ENCODE measurements around the gene CEP20. TPM values are rescaled to one million over a fixed set of nuclear protein-coding genes. Genes with fewer than 3 reads are reported as not detected.

The CEP20 gene
- polyA plus RNA-seq, 2 of the 4 experiments (the other 2 are of a cell fraction) = 58.7 to 97.5 TPM

DNA sequence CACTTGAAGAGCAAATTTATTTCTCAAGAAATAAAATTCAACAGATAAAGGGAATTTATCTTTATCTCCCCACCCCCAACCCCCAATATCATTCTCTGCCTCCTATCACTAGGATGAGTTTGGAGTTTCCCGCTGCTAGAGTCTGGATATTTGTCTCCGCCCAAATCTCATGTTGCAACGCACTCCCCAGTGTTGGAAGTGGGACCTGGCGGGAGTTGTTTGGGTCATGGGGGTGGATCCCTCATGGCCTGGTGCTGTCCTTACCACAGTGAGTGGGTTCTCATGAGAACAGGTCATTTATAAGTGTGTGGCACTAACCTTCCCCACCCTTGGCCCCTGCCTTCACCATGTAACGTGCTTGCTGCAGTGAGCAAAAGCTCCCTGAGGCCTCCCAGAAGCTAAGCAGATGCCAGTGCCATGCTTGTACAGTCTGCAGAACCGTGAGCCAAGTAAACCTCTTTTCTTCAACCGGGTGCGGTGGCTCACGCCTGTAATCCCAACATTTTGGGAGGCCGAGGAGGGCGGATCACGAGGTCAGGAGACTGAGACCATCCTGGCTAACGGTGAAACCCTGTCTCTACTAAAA, 6.5 kb downstream of the CEP20 start:
- TF ChIP-seq, protein P1, sequence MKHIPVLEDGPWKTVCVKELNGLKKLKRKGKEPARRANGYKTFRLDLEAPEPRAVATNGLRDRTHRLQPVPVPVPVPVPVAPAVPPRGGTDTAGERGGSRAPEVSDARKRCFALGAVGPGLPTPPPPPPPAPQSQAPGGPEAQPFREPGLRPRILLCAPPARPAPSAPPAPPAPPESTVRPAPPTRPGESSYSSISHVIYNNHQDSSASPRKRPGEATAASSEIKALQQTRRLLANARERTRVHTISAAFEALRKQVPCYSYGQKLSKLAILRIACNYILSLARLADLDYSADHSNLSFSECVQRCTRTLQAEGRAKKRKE (CRISPR knock-in tag; IDR thresholded peaks at IDR 0.05; ENCODE audit: low read depth) = no peak
- TF ChIP-seq, protein P2, sequence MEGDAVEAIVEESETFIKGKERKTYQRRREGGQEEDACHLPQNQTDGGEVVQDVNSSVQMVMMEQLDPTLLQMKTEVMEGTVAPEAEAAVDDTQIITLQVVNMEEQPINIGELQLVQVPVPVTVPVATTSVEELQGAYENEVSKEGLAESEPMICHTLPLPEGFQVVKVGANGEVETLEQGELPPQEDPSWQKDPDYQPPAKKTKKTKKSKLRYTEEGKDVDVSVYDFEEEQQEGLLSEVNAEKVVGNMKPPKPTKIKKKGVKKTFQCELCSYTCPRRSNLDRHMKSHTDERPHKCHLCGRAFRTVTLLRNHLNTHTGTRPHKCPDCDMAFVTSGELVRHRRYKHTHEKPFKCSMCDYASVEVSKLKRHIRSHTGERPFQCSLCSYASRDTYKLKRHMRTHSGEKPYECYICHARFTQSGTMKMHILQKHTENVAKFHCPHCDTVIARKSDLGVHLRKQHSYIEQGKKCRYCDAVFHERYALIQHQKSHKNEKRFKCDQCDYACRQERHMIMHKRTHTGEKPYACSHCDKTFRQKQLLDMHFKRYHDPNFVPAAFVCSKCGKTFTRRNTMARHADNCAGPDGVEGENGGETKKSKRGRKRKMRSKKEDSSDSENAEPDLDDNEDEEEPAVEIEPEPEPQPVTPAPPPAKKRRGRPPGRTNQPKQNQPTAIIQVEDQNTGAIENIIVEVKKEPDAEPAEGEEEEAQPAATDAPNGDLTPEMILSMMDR (IDR thresholded peaks at IDR 0.05) = no peak
- TF ChIP-seq SREBF2 (IDR thresholded peaks at IDR 0.05) (no peak), FOSB (CRISPR knock-in tag; IDR thresholded peaks at IDR 0.05) (no peak), ZSCAN20 (CRISPR knock-in tag; IDR thresholded peaks at IDR 0.05) (no peak), MYC (IDR thresholded peaks at IDR 0.05; ENCODE audit: borderline replicate concordance, low read length) (no peak), HMGXB4 (CRISPR knock-in tag; IDR thresholded peaks at IDR 0.05; ENCODE audit: borderline replicate concordance) (no peak), HOXA7 (CRISPR knock-in tag; IDR thresholded peaks at IDR 0.05) (no peak), GATA3 (IDR thresholded peaks at IDR 0.05; ENCODE audit: borderline replicate concordance) (no peak)
- TF ChIP-seq, protein P3, sequence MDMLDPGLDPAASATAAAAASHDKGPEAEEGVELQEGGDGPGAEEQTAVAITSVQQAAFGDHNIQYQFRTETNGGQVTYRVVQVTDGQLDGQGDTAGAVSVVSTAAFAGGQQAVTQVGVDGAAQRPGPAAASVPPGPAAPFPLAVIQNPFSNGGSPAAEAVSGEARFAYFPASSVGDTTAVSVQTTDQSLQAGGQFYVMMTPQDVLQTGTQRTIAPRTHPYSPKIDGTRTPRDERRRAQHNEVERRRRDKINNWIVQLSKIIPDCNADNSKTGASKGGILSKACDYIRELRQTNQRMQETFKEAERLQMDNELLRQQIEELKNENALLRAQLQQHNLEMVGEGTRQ (IDR thresholded peaks at IDR 0.05) = no peak
- Histone ChIP-seq H3K4me3 (no peak overlapping the region), H3K4me1 (peaks cover 78% of the 10 kb centered on the region), H3K27ac (peak overlapping the region; percentile 90 to 96), H3K9me3 (no peaks in the 10 kb centered on the region), H3K4me2 (peak overlapping the region; percentile 1; the same call in 1 of the 3 replicates)
- no peak for FAIRE-seq
- ATAC-seq = no peak
- CTCF ChIA-PET = no interaction called here
- POLR2A ChIA-PET = no interaction called here
- 94% methylated on average over 13 of the region's 13 CpGs for WGBS (ENCODE audit: missing lambda C conversion rate)
- no peak for DNase-seq (ENCODE audit: low read depth in 1 of 2, low spot score in 1 of 2)

GRCh38 chr16:15880434-15881308, 7.7 kb downstream of the CEP20 start:
- ATAC-seq = no peak; a peak in 1 of 6 replicates
- H3K9me3 ChIP-seq = no peaks in the 10 kb centered on the region
- FAIRE-seq = no peak
- H3K4me3 ChIP-seq = no peak overlapping the region
- no peak for DNase-seq (ENCODE audit: low read depth in 1 of 2, low spot score in 1 of 2)
- POLR2A ChIA-PET = interaction anchor here (0.6 to 1.4 kb wide), 4 partner anchors 8 to 129 kb away, joined by 4 to 12 read pairs (median 6); partner anchors contain the start of gene CEP20
- peak overlapping the region; percentile 90 to 96 for H3K27ac ChIP-seq
- H3K4me1 ChIP-seq = peaks cover 74% of the 10 kb centered on the region
- 87% methylated on average over 5 of the region's 5 CpGs for WGBS (ENCODE audit: missing lambda C conversion rate)
- CTCF ChIA-PET = interaction anchor here (1.5 to 2.3 kb wide), 2 partner anchors 8 to 152 kb away, joined by 3 to 12 read pairs; partner anchors contain the start of gene CEP20
- peak overlapping the region; percentile 38 for H3K4me2 ChIP-seq
- TF ChIP-seq SMC3 (IDR thresholded peaks at IDR 0.05) = no peak
- TF ChIP-seq, protein P3 (IDR thresholded peaks at IDR 0.05) = no peak
- no peak for TF ChIP-seq TFCP2L1 (CRISPR knock-in tag; IDR thresholded peaks at IDR 0.05)
- TF ChIP-seq CBX2 (IDR thresholded peaks at IDR 0.05; ENCODE audit: borderline replicate concordance, low read depth) = no peak
- TF ChIP-seq, protein P4, sequence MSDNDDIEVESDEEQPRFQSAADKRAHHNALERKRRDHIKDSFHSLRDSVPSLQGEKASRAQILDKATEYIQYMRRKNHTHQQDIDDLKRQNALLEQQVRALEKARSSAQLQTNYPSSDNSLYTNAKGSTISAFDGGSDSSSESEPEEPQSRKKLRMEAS (IDR thresholded peaks at IDR 0.05) = no peak
- TF ChIP-seq TP53 (CRISPR knock-in tag; IDR thresholded peaks at IDR 0.05) = no peak
- TF ChIP-seq ZFP36 (IDR thresholded peaks at IDR 0.05; ENCODE audit: borderline replicate concordance, partially characterized antibody) = no peak
- TF ChIP-seq KDM1A (IDR thresholded peaks at IDR 0.05; ENCODE audit: low read depth) = no peak
- TF ChIP-seq GATA3 (IDR thresholded peaks at IDR 0.05; ENCODE audit: borderline replicate concordance) = no peak
- TF ChIP-seq EHF (CRISPR knock-in tag; IDR thresholded peaks at IDR 0.05) = no peak
- TF ChIP-seq ZC3H11A (IDR thresholded peaks at IDR 0.05) = no peak
- TF ChIP-seq JUNB (IDR thresholded peaks at IDR 0.05) = no peak
- no peak for TF ChIP-seq BHLHE40 (IDR thresholded peaks at IDR 0.05; ENCODE audit: low read depth, low read length)
- TF ChIP-seq NPAS2 (CRISPR knock-in tag; IDR thresholded peaks at IDR 0.05; ENCODE audit: borderline replicate concordance) = no peak
- TF ChIP-seq CBX8 (IDR thresholded peaks at IDR 0.05) = no peak
- TF ChIP-seq FOSL2 (IDR thresholded peaks at IDR 0.05) = no peak
- TF ChIP-seq FOSL2 (CRISPR knock-in tag; IDR thresholded peaks at IDR 0.05) = no peak
- TF ChIP-seq PBX3 (IDR thresholded peaks at IDR 0.05) = no peak

Data from A549 (cell line).